ENCODE data around the gene PIK3R6. TPM values are rescaled to one million over a fixed set of nuclear protein-coding genes. Genes with fewer than 3 reads are reported as not detected.

The PIK3R6 gene
- total RNA-seq, 1 donor from 2014 or later, result 2.2 TPM

DNA sequence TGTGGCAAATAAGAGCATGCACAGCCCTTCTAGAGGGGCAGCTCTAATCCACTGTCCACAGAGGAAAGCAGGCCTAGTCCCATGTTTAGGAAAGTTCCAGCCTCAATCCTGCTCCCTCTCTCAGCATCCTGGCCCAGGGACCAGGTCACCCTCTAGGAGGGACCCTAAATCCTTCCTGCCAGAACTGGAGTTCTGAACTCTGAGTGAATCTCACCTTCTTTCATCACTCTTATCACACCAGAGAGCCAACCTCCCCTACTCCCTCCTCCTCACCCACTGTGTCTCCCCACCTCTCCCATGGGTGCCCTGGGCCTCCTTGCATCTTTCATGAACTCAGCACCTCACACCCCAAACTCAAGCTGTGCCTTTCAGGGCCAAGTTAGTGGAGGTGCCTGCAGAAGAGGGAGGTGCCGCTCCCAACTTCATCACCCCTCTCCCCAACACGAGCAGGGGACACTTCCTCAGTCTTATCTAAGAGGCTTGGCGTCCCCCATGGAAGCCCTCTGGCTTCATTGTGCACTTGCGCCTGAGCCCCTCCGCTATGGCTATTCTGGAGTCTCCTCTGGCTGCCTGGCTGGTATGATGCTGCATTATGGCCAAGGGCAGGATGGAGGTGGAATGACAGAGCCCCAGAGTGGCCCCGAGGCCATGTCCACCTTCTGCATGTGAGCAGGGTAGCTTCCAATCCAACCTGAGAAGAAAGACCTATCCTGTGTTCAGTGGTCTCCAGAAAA lies 31.7 kb downstream of the PIK3R6 start:
- peaks cover 5% of the 10 kb centered on the region for H3K27me3 ChIP-seq

DNA sequence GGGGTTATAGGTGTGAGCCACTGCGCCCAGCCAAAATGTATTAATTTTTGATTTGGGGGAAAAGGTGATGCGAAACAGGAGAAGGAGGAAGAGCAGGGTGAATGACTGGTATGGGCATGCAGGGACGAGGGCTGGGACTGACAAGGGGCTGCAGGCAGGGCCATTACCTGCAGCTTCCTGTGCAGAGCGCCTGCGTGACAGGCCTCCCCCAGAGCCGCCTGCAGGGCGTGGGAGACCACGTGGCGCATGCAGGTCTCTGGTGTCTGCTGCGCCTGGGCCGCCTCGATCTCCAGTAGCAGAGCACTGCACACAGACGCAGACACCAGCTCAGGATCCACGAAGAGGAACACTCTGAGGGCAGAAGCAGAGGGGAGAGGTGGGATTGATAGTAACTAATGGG lies 32.4 kb downstream of the PIK3R6 start:
- intact Hi-C loops (cut with DNase I), result no loop called here
- no peak overlapping the region for H3K4me3 ChIP-seq
- no peak overlapping the region for H3K27ac ChIP-seq
- H3K27me3 ChIP-seq, result peaks cover 5% of the 10 kb centered on the region
- H3K36me3 ChIP-seq, result no peaks in the 10 kb centered on the region
- H3K9me3 ChIP-seq, result no peaks in the 10 kb centered on the region
- no peaks in the 10 kb centered on the region for H3K4me1 ChIP-seq
- peak in 1 of 2 donors; percentile 37 for DNase-seq (ENCODE audit: low spot score in 2 of 2)
- TF ChIP-seq, protein P1, sequence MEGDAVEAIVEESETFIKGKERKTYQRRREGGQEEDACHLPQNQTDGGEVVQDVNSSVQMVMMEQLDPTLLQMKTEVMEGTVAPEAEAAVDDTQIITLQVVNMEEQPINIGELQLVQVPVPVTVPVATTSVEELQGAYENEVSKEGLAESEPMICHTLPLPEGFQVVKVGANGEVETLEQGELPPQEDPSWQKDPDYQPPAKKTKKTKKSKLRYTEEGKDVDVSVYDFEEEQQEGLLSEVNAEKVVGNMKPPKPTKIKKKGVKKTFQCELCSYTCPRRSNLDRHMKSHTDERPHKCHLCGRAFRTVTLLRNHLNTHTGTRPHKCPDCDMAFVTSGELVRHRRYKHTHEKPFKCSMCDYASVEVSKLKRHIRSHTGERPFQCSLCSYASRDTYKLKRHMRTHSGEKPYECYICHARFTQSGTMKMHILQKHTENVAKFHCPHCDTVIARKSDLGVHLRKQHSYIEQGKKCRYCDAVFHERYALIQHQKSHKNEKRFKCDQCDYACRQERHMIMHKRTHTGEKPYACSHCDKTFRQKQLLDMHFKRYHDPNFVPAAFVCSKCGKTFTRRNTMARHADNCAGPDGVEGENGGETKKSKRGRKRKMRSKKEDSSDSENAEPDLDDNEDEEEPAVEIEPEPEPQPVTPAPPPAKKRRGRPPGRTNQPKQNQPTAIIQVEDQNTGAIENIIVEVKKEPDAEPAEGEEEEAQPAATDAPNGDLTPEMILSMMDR (IDR thresholded peaks at IDR 0.05), result no peak

More for the DNA sequence above, 31.7 kb downstream of the PIK3R6 start:
- intact Hi-C loops (cut with DNase I), result no loop called here
- peak in 1 of 2 donors; percentile 44 for DNase-seq (ENCODE audit: low spot score in 2 of 2)
- TF ChIP-seq, protein P1 (IDR thresholded peaks at IDR 0.05), result no peak
- Histone ChIP-seq H3K36me3 (no peaks in the 10 kb centered on the region), H3K9me3 (no peaks in the 10 kb centered on the region), H3K4me1 (no peaks in the 10 kb centered on the region), H3K4me3 (no peak overlapping the region), H3K27ac (no peak overlapping the region)

DNA sequence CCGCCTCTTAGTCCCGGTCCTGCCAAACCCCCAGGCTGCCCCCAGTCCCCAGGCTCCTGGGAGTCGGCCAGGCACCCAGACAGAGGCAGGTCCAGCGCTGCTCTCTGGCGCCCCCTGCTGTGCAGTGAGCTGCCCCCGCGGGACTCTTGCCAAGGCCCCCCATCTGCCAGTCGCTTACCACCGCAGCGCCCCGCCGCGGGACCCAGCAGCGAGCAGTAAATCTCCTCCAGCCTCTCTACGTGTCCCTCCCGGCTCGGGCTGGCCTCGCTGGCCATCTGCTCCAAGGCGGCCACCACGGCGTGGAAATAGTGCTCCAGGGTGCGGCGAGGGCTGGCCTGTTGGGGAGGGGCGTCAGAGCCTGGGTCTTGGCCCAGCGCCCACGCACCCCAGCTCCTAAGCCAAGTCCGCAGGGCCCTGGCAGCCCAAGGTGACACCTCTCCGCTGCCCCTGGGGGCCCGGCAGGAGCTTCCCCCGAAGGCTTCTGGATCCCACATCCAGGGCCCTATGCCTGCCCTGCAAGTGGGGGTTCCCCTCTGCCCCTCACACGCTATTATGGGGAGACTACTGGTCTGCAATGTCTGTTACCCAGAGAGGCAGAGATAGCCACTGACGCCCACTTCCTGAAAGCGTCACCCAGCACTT lies 34.6 kb downstream of the PIK3R6 start:
- H3K4me1 ChIP-seq, result no peaks in the 10 kb centered on the region
- no peaks in the 10 kb centered on the region for H3K9me3 ChIP-seq
- H3K27me3 ChIP-seq, result peaks cover 5% of the 10 kb centered on the region
- H3K36me3 ChIP-seq, result no peaks in the 10 kb centered on the region
- intact Hi-C loops (cut with DNase I), result no loop called here
- no peak overlapping the region for H3K4me3 ChIP-seq
- no peak for DNase-seq (ENCODE audit: low spot score in 2 of 2)
- H3K27ac ChIP-seq, result no peak overlapping the region
- TF ChIP-seq, protein P1 (IDR thresholded peaks at IDR 0.05), result peak; percentile 4 to 35 (median 8)

GRCh38 chr17:8831234-8831849 lies 36.1 kb downstream of the PIK3R6 start:
- Histone ChIP-seq H3K27me3 (peaks cover 5% of the 10 kb centered on the region), H3K9me3 (no peaks in the 10 kb centered on the region), H3K4me3 (no peak overlapping the region), H3K36me3 (no peaks in the 10 kb centered on the region), H3K4me1 (no peaks in the 10 kb centered on the region), H3K27ac (no peak overlapping the region)
- TF ChIP-seq, protein P1 (IDR thresholded peaks at IDR 0.05), result no peak
- no peak for DNase-seq (ENCODE audit: low spot score in 2 of 2)
- intact Hi-C loops (cut with DNase I), result no loop called here

DNA sequence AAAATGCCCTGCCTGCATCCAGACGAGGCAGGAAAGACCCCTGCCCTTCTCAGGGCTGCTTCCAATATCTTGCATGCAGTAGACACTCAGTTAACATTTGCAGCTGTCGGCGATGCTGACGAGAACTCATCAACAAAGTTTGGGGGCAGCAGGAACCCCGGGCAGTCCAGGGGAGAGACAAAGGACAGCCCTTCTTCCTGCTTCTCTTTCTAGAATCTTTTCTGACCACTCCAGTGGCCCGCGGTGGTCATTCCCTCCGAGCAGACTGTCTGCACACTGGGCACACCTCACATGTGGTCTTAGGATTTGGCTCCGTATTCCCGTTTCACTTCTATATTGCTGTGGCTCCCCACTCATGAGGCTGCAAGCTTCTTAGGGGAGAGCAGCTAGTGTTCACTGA lies 37.3 kb downstream of the PIK3R6 start:
- no peak overlapping the region for H3K4me3 ChIP-seq
- no peak overlapping the region for H3K27ac ChIP-seq
- TF ChIP-seq, protein P1 (IDR thresholded peaks at IDR 0.05), result no peak
- no peaks in the 10 kb centered on the region for H3K36me3 ChIP-seq
- intact Hi-C loops (cut with DNase I), result no loop called here
- H3K9me3 ChIP-seq, result no peaks in the 10 kb centered on the region
- peaks cover 5% of the 10 kb centered on the region for H3K27me3 ChIP-seq
- no peaks in the 10 kb centered on the region for H3K4me1 ChIP-seq
- peak in 1 of 2 donors; percentile 15 for DNase-seq (ENCODE audit: low spot score in 2 of 2)
